Right ventricle myocardium inferior (tissue), 1 donor: ENCODE results near the gene LPAR2. TPM values are rescaled to one million over a fixed set of nuclear protein-coding genes. Genes with fewer than 3 reads are reported as not detected.

Experiments
- ATAC-seq: fragments of 200-7000 bp; cut with Tn5 transposase; one replicate; pipeline ENCODE4 v1.9.1; 2020; ENCODE audit warnings: mild to moderate bottlenecking, moderate library complexity
- DNase-seq: peaks from one replicate; pipeline ENCODE4 v3.0.0; 2021; ENCODE audit errors: missing footprints
- intact Hi-C: fragments of 100-400 bp; cut with DNase I; formaldehyde crosslinking; loops from one replicate; pipeline ENCODE4 v1.11.0; 2022
- total RNA-seq: library from RNA; stranded (reverse); fragmentation: NEBNext Ultra II Directional; extraction: Animal tissue kit (Norgen Biotek cat#: 25700); gene quantifications from one replicate; pipeline ENCODE4 v1.2.1, GENCODE V29; 2021
- donor health status: DM: no; HTN: yes; CAD: no; lungs with severe emphysema.

Gene LPAR2
- total RNA-seq, 1 donor from 2014 or later: 0.57 TPM

- intact Hi-C loops: no loop called here
- DNase-seq (no peak), ATAC-seq (no peak)
Measured at GRCh38 chr19:19636573-19637185, 8.7 kb upstream of the LPAR2 start.

DNA sequence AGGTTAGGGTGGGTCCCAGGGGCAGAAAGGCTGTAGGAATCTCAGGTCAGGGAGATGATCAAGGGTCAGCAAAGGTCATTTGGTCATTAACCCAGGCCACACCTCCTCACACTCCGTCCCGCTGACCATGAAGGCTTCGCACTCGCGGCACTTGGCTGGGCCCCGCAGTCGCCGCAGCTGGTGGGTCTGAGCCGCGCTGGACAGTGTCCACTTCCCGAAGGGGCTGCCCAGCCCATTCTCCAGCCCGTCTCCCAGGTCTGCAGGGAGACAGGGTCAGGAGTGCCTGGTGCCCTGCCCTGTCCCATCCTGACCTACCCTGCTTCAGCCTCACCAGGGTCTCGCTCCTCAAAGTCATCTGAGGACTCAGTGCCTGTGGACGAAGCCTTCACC is 7.3 kb upstream of the LPAR2 start:
- DNase-seq: no peak
- intact Hi-C loops: no loop called here

DNA sequence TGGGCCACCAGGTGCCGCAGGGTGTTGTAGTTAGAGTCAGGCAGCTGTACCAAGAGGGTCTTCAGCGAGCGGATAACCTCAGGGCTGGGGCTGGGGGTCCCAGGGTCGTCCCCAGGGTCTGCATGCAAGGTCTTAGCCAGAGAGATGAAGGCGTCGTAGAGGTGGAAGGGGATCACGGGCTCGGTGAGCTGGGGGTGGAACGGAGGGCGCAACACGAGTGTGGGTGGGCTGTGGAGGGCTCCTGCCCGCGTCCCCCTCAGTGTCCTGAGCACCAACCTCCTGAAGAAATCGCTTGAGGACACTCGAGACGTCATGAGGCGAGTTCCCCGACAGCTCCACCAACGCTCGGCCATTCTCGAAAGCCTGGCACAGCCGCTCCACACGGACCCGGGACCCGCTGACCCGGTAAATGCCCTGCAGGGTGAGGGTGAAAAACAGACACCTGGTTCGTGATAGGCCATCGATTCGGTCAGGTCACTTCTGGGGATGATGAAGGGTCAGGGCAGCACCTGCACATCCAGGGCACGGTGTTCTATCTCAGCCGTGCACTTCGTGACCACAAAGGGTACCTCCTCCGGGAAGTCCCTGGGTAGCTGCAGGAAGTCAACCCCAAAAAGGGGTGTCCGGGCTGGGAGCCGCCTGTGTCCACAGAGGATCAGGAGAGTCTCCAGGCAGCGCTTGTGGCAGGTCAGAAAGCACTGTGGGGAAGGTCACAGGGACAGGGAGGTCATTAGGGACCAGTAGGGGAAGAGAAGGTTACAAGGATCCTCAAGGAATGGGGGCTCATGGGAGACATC is 6.7 kb upstream of the LPAR2 start:
- intact Hi-C loops: no loop called here
- DNase-seq (no peak), ATAC-seq (no peak)

More for the DNA sequence above, 7.3 kb upstream of the LPAR2 start:
- ATAC-seq: no peak

- ATAC-seq: no peak
- DNase-seq: no peak
- intact Hi-C loops: no loop called here
Measured at GRCh38 chr19:19633711-19634515, 5.9 kb upstream of the LPAR2 start.

- DNase-seq: no peak
- intact Hi-C loops: no loop called here
- no peak for ATAC-seq
Measured at GRCh38 chr19:19632661-19633060, 4.6 kb upstream of the LPAR2 start.

DNA sequence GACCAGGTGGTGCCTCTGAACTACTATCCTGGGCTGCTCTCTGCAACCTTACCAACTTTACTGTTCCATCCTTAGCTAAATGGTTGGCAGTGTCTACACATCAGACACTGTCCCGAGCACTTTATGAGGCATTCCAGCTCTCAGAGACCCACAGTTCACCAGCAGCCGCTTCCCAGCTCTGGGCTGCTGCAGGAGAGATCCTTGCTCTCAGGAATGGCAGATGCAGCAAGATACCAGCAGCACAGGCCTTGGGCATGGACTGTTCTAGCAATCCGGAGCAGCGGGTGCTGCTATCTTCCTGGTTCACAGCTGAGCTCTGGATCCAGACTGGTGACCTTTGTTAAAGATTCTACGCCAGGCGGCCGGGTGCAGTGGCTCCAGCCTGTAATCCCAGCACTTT is 3.3 kb upstream of the LPAR2 start:
- intact Hi-C loops: no loop called here
- ATAC-seq (no peak), DNase-seq (no peak)

- ATAC-seq: no peak
- intact Hi-C loops: no loop called here
Measured at GRCh38 chr19:19630426-19630825, 2.4 kb upstream of the LPAR2 start.

DNA sequence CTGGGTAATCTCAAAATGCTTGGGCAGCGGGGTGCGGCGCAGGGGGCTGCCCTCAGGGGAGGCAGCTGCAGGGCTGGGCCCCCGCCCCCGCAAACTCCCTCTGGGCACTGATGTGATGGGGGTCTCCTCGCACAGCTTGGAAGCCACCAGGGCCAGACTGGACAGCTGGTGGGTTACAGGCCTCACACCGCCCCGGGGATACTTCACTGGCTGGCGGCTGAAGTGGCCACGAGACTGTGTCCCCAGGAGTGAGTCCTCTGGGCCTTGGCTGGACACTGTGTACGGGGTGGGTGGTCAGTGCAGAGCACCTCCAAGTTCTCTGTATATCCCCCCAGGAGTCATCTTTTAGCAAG is 2.0 kb upstream of the LPAR2 start:
- intact Hi-C loops: no loop called here
- DNase-seq (no peak), ATAC-seq (no peak)

More at GRCh38 chr19:19630426-19630825, 2.4 kb upstream of the LPAR2 start:
- no peak for DNase-seq

- ATAC-seq: peak; percentile 34
- intact Hi-C loops: no loop called here
- DNase-seq: no peak
Measured at GRCh38 chr19:19628501-19629134, 598 bp upstream of the LPAR2 start.

GRCh38 chr19:19626516-19627472 is 1.2 kb downstream of the LPAR2 start:
- no peak for DNase-seq
- intact Hi-C loops: no loop called here
- ATAC-seq: no peak

DNA sequence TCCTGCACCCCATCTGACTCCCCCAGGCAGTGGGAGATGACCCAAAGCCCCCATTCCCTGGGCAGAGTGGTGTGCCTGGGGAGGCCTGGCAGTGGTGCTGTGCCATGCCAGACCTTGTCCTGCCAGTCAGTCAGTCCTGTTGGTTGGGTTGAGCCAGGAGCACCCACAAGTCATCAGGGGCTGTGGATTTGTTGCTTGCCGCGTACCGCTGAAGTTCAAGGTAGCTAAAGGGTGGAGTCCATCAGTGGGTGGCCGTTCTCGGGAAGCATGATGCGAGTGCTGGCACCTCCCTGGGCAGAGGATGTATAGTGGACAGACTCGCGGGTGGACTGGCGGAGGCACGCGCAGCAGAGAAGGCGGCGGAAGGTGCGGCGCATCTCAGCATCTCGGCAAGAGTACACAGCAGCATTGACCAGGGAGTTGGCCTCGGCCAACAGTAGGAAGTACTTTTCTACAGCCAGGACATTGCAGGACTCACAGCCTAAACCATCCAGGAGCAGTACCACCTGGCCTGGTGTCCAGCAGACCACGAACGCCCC is 3.9 kb downstream of the LPAR2 start:
- ATAC-seq: no peak
- intact Hi-C loops: no loop called here
- DNase-seq: no peak

- ATAC-seq: no peak
- DNase-seq: no peak
- intact Hi-C loops: no loop called here
Measured at GRCh38 chr19:19623383-19623782, 4.6 kb downstream of the LPAR2 start.

DNA sequence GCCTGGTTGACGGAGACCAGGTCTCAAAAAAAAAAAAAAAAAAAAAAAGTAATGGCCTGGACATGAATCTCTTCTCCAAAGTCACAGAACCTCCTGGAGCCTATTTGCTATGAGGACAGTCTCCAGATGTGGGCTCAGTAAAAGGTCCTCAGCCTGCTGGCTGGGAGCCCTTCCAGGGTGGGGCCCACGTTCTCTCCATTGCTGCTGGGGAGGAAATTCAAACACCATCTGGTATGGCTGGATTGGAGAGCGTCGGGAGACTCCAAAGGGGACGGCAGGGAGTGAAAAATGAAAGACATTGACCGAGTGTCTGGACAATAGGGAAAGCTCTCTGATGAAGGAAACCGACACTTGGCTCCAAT is 8.2 kb downstream of the LPAR2 start:
- ATAC-seq: no peak
- intact Hi-C loops: no loop called here
- DNase-seq: no peak

DNA sequence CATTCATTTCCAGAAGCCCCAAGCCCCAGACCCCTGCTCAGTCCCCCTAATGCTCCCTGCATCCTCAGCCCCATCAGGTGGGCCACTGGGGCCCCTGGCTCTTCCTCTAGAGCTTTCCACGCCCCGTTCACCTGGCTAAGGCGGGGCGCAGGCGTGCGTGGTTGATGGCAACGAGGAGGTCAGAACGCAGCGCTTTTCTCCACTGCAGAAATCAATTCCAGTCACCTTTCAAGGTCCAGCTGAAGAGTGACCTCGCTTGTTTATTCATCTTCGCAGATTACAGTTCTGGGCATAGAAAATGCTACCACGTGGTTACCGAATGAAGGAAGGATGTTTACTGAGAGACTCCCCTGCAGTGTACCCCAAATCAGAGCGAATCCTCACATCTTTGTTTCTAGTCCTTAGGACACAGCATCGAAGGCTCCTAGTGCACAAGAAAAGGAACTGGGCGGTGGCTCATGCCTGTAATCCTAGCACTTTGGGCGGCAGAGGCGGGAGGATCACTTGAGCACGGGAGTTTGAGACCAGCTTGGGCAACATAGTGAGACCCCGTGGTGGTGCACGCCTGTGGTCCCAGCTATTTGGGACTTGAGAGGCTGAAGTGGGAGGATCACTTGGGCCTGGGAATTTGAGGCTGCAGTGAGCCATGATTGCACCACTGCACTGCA is 8.7 kb downstream of the LPAR2 start:
- ATAC-seq (no peak), DNase-seq (no peak)
- intact Hi-C loops: no loop called here

GRCh38 chr19:19618219-19619051 is 9.6 kb downstream of the LPAR2 start, which contains the start of gene PBX4:
TSS of gene PBX4 (minus strand) at chr19:19618687. CDS start at chr19:19618629, 58 bp downstream.
- DNase-seq: peak; percentile 97
- ATAC-seq: peak; percentile 95
- intact Hi-C loops: no loop called here

- intact Hi-C loops: no loop called here
- ATAC-seq (no peak), DNase-seq (no peak)
Measured at GRCh38 chr19:19615086-19615485, 12.9 kb downstream of the LPAR2 start.

DNA sequence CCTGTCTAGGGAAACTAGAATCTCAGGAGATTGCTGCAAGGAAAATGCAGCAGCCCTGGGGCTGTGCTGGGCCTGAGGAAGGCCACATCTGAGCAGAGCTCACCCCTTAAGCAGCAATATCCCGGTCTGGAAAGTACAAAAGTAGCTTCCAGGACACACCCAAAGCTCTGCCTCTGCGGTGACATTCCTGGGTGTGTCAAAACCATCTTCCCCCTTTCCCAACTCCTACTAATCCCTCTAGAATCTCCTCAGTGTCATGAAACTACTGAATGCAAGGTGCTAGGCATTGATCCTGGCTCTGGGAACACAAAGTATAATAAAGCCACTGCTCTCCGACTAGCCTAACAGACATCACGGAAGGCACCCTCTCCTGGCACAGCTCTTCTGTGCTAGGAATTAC is 14.5 kb downstream of the LPAR2 start:
- DNase-seq (no peak), ATAC-seq (no peak)
- intact Hi-C loops: no loop called here
